DND-41 (cell line): ENCODE results near the gene SLC7A7.

ENCODE experiments used
- CTCF ChIP-seq: IDR thresholded peaks from 2 replicates; pipeline ENCODE4 v1.5.1; 2012; ENCODE audit warnings: borderline replicate concordance, low read length, moderate library complexity, mild to moderate bottlenecking; ENCODE audit not compliant: poor library complexity, severe bottlenecking; ENCODE audit errors: extremely low read depth
- EZH2 ChIP-seq: IDR thresholded peaks from 3 replicates; pipeline ENCODE4 v1.6.1; 2012; ENCODE audit warnings: borderline replicate concordance, low read depth, mild to moderate bottlenecking, moderate library complexity, low read length, inconsistent platforms; ENCODE audit not compliant: severe bottlenecking

GRCh38 chr14:22739423-22739822, 75.8 kb downstream of the SLC7A7 start:
- TF ChIP-seq CTCF (no peak), EZH2 (no peak)
